K562 (cell line): ENCODE data around the gene PLXNB2. TPM values are rescaled to one million over a fixed set of nuclear protein-coding genes. Genes with fewer than 3 reads are reported as not detected.

Experiments used
- ATAC-seq: fragments of 200-7000 bp; cut with Tn5 transposase; 3 replicates; pipeline ENCODE4 v1.9.1; 2020; ENCODE audit warnings: moderate library complexity
- BruUV-seq: library from RNA; stranded (reverse); fragments of 400-500 nt; replicated peaks from 2 replicates; lab custom pipeline; 2021; lab: Mats Ljungman, UMichigan
- CTCF ChIA-PET: fragments of 300-600 bp; formaldehyde crosslinking; extraction: SDS; loops from one replicate; lab custom pipeline; 2021; ENCODE audit warnings: low intra/inter-chr PET ratio; lab: Yijun Ruan, JAX
- POLR2A ChIA-PET: fragments of 300-600, 350-650 bp; sonication (Branson Sonifier 250); formaldehyde crosslinking; extraction: SDS; loops from one replicate; lab custom pipeline; 2021; ENCODE audit warnings: antibody characterized with exemption, inconsistent platforms; lab: Yijun Ruan, JAX
- DNase-seq, 4 experiments: peaks; one replicate each; pipeline versions ENCODE4 v3.0.0 to v3.0.0-alpha.2; 2011 to 2018; ENCODE audit warnings: low spot score in 3 of 4, mixed read lengths in 3 of 4; ENCODE audit errors: extremely low read depth in 1 of 4
- FAIRE-seq: peaks from 2 replicates; lab custom pipeline; 2011; peaks lifted over from hg19 to GRCh38; lab: Jason Lieb, UNC
- H2AFZ ChIP-seq: 2 replicates; pipeline ENCODE4 v1.6.0; 2011; ENCODE audit warnings: low read depth, low read length, control low read depth, inconsistent platforms
- H3K27ac ChIP-seq: fragments of 200-600 bp; 3 replicates; pipeline ENCODE4 v1.8.0; 2011; ENCODE audit warnings: low read depth, mild to moderate bottlenecking, control low read depth, inconsistent platforms, low read length, moderate library complexity, mixed read lengths; ENCODE audit errors: extremely low read depth
- H3K27me3 ChIP-seq, 2 experiments: fragments of 300-600 bp in 1 of 2; 2 replicates in 1 of 2; 3 replicates in 1 of 2; pipeline versions ENCODE4 v1.6.0 to v1.8.0; 2011; ENCODE audit warnings: inconsistent platforms in 2 of 2, low read length in 2 of 2, mild to moderate bottlenecking in 1 of 2, mixed read lengths in 1 of 2, moderate library complexity in 1 of 2; ENCODE audit not compliant: control insufficient read depth in 2 of 2, insufficient read depth in 2 of 2
- H3K36me3 ChIP-seq: fragments of 300-600 bp; 3 replicates; pipeline ENCODE4 v1.8.0; 2011; ENCODE audit warnings: mild to moderate bottlenecking, low read length, inconsistent platforms; ENCODE audit not compliant: control insufficient read depth, insufficient read depth
- H3K4me1 ChIP-seq, 2 experiments: fragments of 200-600 bp in 1 of 2; replicated peaks in 1 of 2; 2 replicates in 1 of 2; 3 replicates in 1 of 2; pipeline versions ENCODE4 v1.5.1 to v1.8.0; 2011; ENCODE audit warnings: inconsistent platforms in 2 of 2, low read length in 2 of 2, mild to moderate bottlenecking in 1 of 2, mixed read lengths in 1 of 2, moderate library complexity in 1 of 2; ENCODE audit not compliant: control insufficient read depth in 2 of 2, insufficient read depth in 2 of 2
- H3K4me2 ChIP-seq: 2 replicates; pipeline ENCODE4 v1.6.1; 2011; ENCODE audit warnings: low read length, control low read depth, inconsistent platforms, mixed read lengths; ENCODE audit not compliant: insufficient read depth
- H3K4me3 ChIP-seq: fragments of 200-600 bp; sonication (generic), shearing (Covaris generic); 2 replicates; pipeline ENCODE4 v1.5.1; 2016; ENCODE audit warnings: control low read depth, inconsistent platforms
- H3K79me2 ChIP-seq: fragments of 200-600 bp; 3 replicates; pipeline ENCODE4 v1.8.0; 2011; ENCODE audit warnings: low read length, inconsistent platforms; ENCODE audit not compliant: control insufficient read depth, insufficient read depth
- H3K9ac ChIP-seq, 2 experiments: 2 replicates each; pipeline versions ENCODE4 v1.6.0 to v1.6.1; 2011; ENCODE audit warnings: low read depth in 2 of 2, low read length in 2 of 2, control low read depth in 1 of 2, inconsistent platforms in 1 of 2, mild to moderate bottlenecking in 1 of 2, mixed read lengths in 1 of 2; ENCODE audit not compliant: insufficient read depth in 1 of 2
- H3K9me1 ChIP-seq: one replicate; pipeline ENCODE4 v1.6.0; 2011; ENCODE audit warnings: inconsistent platforms, mild to moderate bottlenecking, low read length, moderate library complexity; ENCODE audit not compliant: control insufficient read depth, insufficient read depth
- H3K9me3 ChIP-seq: replicated peaks from 2 replicates; pipeline ENCODE4 v1.5.1; 2011; ENCODE audit warnings: low read depth, low read length, inconsistent platforms; ENCODE audit not compliant: control insufficient read depth, insufficient read depth
- H4K20me1 ChIP-seq: replicated peaks from 2 replicates; pipeline ENCODE4 v1.6.1; 2011; ENCODE audit warnings: low read length, inconsistent platforms, mixed read lengths; ENCODE audit not compliant: control insufficient read depth, insufficient read depth
- E2F3 ChIP-seq: fragments of 250-450 bp; sonication (Bioruptor Pico); IDR thresholded peaks from 2 replicates; pipeline ENCODE4 v1.4.0; 2020; ENCODE audit warnings: mild to moderate bottlenecking
- EP300 ChIP-seq: IDR thresholded peaks from 2 replicates; pipeline ENCODE4 v1.6.1; 2012; ENCODE audit warnings: low read length, improper control_type of control experiment
- KDM4B ChIP-seq, 2 experiments: fragments of 450-650 bp in 1 of 2; sonication (generic) in 1 of 2; IDR thresholded peaks; 2 replicates each; pipeline ENCODE4 v1.6.1; 2016 to 2017; ENCODE audit warnings: borderline replicate concordance in 2 of 2, antibody characterized with exemption in 1 of 2, low read depth in 1 of 2, mild to moderate bottlenecking in 1 of 2
- MGA ChIP-seq: fragments of 450-650 bp; IDR thresholded peaks from 2 replicates; pipeline ENCODE4 v1.6.1; 2016; ENCODE audit warnings: mild to moderate bottlenecking, moderate library complexity
- POU5F1 ChIP-seq: fragments of 150-350 bp; IDR thresholded peaks from 2 replicates; pipeline ENCODE4 v1.6.1; 2014; ENCODE audit warnings: borderline replicate concordance, low read length, low read depth, mild to moderate bottlenecking; ENCODE audit not compliant: partially characterized antibody
- SOX6 ChIP-seq: fragments of 450-650 bp; IDR thresholded peaks from 2 replicates; pipeline ENCODE4 v1.6.1; 2014; ENCODE audit warnings: mild to moderate bottlenecking
- TCF7L2 ChIP-seq: fragments of 150-350 bp; IDR thresholded peaks from 2 replicates; pipeline ENCODE4 v1.6.1; 2016; ENCODE audit warnings: low read depth, mild to moderate bottlenecking, low read length, moderate library complexity
- WGBS: fragments of 100-300 bp; shearing (Covaris generic); methylation state at CpG from one replicate; pipeline ENCODE4 v1.1.6; 2016; ENCODE audit warnings: low coverage, mixed read lengths; ENCODE audit not compliant: insufficient coverage; ENCODE audit errors: missing lambda C conversion rate; 5-methylcytosine and 5-hydroxymethylcytosine counted together
- in situ Hi-C: fragments of 300-500 bp; cut with MboI; formaldehyde crosslinking; loops from 4 replicates; pipeline ENCODE4 v1.15.0; 2018; ENCODE audit warnings: inconsistent platforms, mixed read lengths
- intact Hi-C: fragments of 100-400 bp; cut with micrococcal nuclease; formaldehyde crosslinking; loops from 2 replicates; pipeline ENCODE4 v1.14.2; 2022
- polyA plus RNA-seq, 8 experiments: library from polyadenylated mRNA; depleted of rRNA in 4 of 8; stranded (reverse) in 5 of 8; unstranded in 3 of 8; fragments of >200 nt; fragmentation: Nextera tagmentation in 2 of 8; fragmentation: Illumina TruSeq in 1 of 8; extraction: Ambion mirVana in 2 of 8; extraction: Trizol in 1 of 8; gene quantifications; 2 replicates each; pipeline versions ENCODE4 v1.2.1 to v1.2.3, GENCODE V29; 2011 to 2014; ENCODE audit warnings: inconsistent platforms in 1 of 8, missing spikeins in 1 of 8
- total RNA-seq, 7 experiments: library from RNA; depleted of rRNA in 6 of 7; stranded (reverse); fragments of >200 nt in 6 of 7; fragmentation: Illumina TruSeq in 2 of 7; extraction: Trizol in 2 of 7; gene quantifications; 2 replicates each; pipeline versions ENCODE4 v1.2.1 to v1.2.3, GENCODE V29; 2011 to 2021; ENCODE audit warnings: low replicate concordance in 1 of 7
- TF ChIP-seq, protein P1 (sequence below): sonication (generic); formaldehyde crosslinking; IDR thresholded peaks from 2 replicates; pipeline ENCODE4 v1.8.1; 2022; ENCODE audit warnings: missing genetic modification reagents

Gene PLXNB2
- total and polyA plus RNA-seq, 9 of the 15 experiments (the other 6 are each of a cell fraction or from before 2014, with no cell fraction given), result 0.15 to 45.1 (median 13.6) TPM

DNA sequence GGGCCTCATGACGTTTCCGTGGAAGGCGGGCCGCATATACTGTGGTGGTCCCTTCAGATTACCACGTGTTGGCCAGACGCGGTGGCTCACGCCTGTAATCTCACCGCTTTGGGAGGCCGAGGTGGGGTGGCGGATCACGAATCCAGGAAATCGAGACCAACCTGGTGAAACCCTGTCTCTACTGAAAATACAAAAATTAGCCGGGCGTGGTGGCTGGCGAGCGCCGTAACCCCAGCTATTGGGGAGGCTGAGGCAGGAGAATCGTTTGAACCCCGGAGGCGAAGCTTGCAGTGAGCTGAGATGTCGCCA is 20.2 kb upstream of the PLXNB2 start:
- Histone ChIP-seq H3K27ac (peak overlapping the region; percentile 88), H3K36me3 (no peaks in the 10 kb centered on the region), H3K9me1 (no peaks in the 10 kb centered on the region), H3K79me2 (peaks cover 31% of the 10 kb centered on the region), H3K4me2 (peak overlapping the region; percentile 81), H3K4me3 (peak overlapping the region; percentile 60), H3K27me3 (no peaks in the 10 kb centered on the region), H4K20me1 (no peaks in the 10 kb centered on the region), H2AFZ (peak overlapping the region; percentile 83), H3K9ac (peak overlapping the region; percentile 92 to 98), H3K4me1 (peaks cover 2 to 28% of the 10 kb centered on the region in 2 experiments; a peak in 4 of 5 replicates), H3K9me3 (no peaks in the 10 kb centered on the region)
- 40% methylated on average over 15 of the region's 22 CpGs for WGBS
- no peak for FAIRE-seq
- ATAC-seq, result no peak
- intact Hi-C loops, result loop anchor here (5.0 kb wide), 1 partner anchor 55 kb away; the partner anchor contains the start of gene MAPK11
- ChIA-PET CTCF (no interaction called here), POLR2A (interaction anchor here (0.6 to 1.0 kb wide), 3 partner anchors 35 to 381 kb away, joined by 3 read pairs; no protein-coding TSS in a partner anchor)
- in situ Hi-C loops, result loop anchor here (5.0 kb wide), 1 partner anchor 55 kb away; the partner anchor contains the start of gene MAPK11
- DNase-seq, result no peak
- BruUV-seq, result no TSS peak
- no peak for TF ChIP-seq KDM4B (IDR thresholded peaks at IDR 0.05; ENCODE audit: borderline replicate concordance in 2 of 2, low read depth in 1 of 2)
- TF ChIP-seq POU5F1, result no peak
- no peak for TF ChIP-seq EP300
- no peak for TF ChIP-seq TCF7L2
- TF ChIP-seq MGA, result peak; percentile 95
- TF ChIP-seq, protein P1, sequence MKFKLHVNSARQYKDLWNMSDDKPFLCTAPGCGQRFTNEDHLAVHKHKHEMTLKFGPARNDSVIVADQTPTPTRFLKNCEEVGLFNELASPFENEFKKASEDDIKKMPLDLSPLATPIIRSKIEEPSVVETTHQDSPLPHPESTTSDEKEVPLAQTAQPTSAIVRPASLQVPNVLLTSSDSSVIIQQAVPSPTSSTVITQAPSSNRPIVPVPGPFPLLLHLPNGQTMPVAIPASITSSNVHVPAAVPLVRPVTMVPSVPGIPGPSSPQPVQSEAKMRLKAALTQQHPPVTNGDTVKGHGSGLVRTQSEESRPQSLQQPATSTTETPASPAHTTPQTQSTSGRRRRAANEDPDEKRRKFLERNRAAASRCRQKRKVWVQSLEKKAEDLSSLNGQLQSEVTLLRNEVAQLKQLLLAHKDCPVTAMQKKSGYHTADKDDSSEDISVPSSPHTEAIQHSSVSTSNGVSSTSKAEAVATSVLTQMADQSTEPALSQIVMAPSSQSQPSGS (CRISPR knock-in tag), result no peak
- TF ChIP-seq E2F3 (CRISPR knock-in tag), result 0 out of 2 replicates have a peak, but pooled peaks have one; percentile 23
- TF ChIP-seq SOX6, result no peak
